ENCODE measurements around the gene PAPSS2. TPM values are rescaled to one million over a fixed set of nuclear protein-coding genes. Genes with fewer than 3 reads are reported as not detected.
A peak's percentile ranks its signal among the peaks of the same experiment; 100 is the strongest.

The PAPSS2 gene
- total and polyA plus RNA-seq, 2 donors (not counting 1 experiment from before 2014, with no cell fraction given): 102 to 286 TPM

- peaks cover 2% of the 10 kb centered on the region for H3K4me1 ChIP-seq (ENCODE audit: control insufficient read depth, extremely low read depth, insufficient read depth, low read length)
- no peak overlapping the region for H3K9ac ChIP-seq (ENCODE audit: insufficient read depth, low read length)
- peaks cover 2% of the 10 kb centered on the region for H3K36me3 ChIP-seq (ENCODE audit: control insufficient read depth, insufficient read depth, low read length)
- no peak overlapping the region for H3K4me3 ChIP-seq (replicated peaks in 1 of 4; ENCODE audit: control extremely low read depth in 1 of 4, insufficient read depth in 1 of 4, low read depth in 3 of 4, low read length in 4 of 4)
- H3K79me2 ChIP-seq (ENCODE audit: control insufficient read depth, insufficient read depth, low read length): peaks cover 25% of the 10 kb centered on the region
- no peaks in the 10 kb centered on the region for H3K27me3 ChIP-seq (ENCODE audit: control insufficient read depth, insufficient read depth, low read length)
- no peaks in the 10 kb centered on the region for H3K9me3 ChIP-seq (ENCODE audit: control insufficient read depth, insufficient read depth, low read depth, low read length)
- H3K27ac ChIP-seq (ENCODE audit: insufficient read depth, low read length): no peak overlapping the region
- H2AFZ ChIP-seq (ENCODE audit: low read length): no peak overlapping the region
- TF ChIP-seq, protein P1, sequence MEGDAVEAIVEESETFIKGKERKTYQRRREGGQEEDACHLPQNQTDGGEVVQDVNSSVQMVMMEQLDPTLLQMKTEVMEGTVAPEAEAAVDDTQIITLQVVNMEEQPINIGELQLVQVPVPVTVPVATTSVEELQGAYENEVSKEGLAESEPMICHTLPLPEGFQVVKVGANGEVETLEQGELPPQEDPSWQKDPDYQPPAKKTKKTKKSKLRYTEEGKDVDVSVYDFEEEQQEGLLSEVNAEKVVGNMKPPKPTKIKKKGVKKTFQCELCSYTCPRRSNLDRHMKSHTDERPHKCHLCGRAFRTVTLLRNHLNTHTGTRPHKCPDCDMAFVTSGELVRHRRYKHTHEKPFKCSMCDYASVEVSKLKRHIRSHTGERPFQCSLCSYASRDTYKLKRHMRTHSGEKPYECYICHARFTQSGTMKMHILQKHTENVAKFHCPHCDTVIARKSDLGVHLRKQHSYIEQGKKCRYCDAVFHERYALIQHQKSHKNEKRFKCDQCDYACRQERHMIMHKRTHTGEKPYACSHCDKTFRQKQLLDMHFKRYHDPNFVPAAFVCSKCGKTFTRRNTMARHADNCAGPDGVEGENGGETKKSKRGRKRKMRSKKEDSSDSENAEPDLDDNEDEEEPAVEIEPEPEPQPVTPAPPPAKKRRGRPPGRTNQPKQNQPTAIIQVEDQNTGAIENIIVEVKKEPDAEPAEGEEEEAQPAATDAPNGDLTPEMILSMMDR (conservative IDR thresholded peaks at IDR 0.05 in 1 of 2, IDR thresholded peaks at IDR 0.05 in 1 of 2; ENCODE audit: low read depth in 1 of 2, low read length in 2 of 2): no peak
- TF ChIP-seq EZH2 (IDR thresholded peaks at IDR 0.05; ENCODE audit: low read length, missing control alignments): no peak
- H4K20me1 ChIP-seq (ENCODE audit: control insufficient read depth, extremely low read depth, insufficient read depth, low read length): peaks cover 2% of the 10 kb centered on the region
- no peak overlapping the region for H3K4me2 ChIP-seq (ENCODE audit: extremely low read depth, insufficient read depth, low read length)
- no peak for DNase-seq (ENCODE audit: low read depth in 2 of 2)
These were observed 37.5 kb downstream of the PAPSS2 start for GRCh38 chr10:87696922-87697745.

GRCh38 chr10:87700031-87700796 lies 40.5 kb downstream of the PAPSS2 start:
- H3K79me2 ChIP-seq (ENCODE audit: control insufficient read depth, insufficient read depth, low read length): peaks cover 21% of the 10 kb centered on the region
- peak overlapping the region; percentile 66 for H3K4me2 ChIP-seq (ENCODE audit: extremely low read depth, insufficient read depth, low read length)

More at GRCh38 chr10:87700031-87700796, 40.5 kb downstream of the PAPSS2 start:
- DNase-seq (ENCODE audit: low read depth in 2 of 2): peak; percentile 70 to 77
- Histone ChIP-seq H3K4me1 (ENCODE audit: control insufficient read depth, extremely low read depth, insufficient read depth, low read length) (peaks cover 4% of the 10 kb centered on the region), H3K27ac (ENCODE audit: insufficient read depth, low read length) (peak overlapping the region; percentile 53), H3K9ac (ENCODE audit: insufficient read depth, low read length) (no peak overlapping the region), H2AFZ (ENCODE audit: low read length) (no peak overlapping the region), H3K36me3 (ENCODE audit: control insufficient read depth, insufficient read depth, low read length) (peaks cover 5% of the 10 kb centered on the region), H4K20me1 (ENCODE audit: control insufficient read depth, extremely low read depth, insufficient read depth, low read length) (no peaks in the 10 kb centered on the region), H3K9me3 (ENCODE audit: control insufficient read depth, insufficient read depth, low read depth, low read length) (no peaks in the 10 kb centered on the region), H3K27me3 (ENCODE audit: control insufficient read depth, insufficient read depth, low read length) (no peaks in the 10 kb centered on the region), H3K4me3 (replicated peaks in 1 of 4; ENCODE audit: control extremely low read depth in 1 of 4, insufficient read depth in 1 of 4, low read depth in 3 of 4, low read length in 4 of 4) (no peak overlapping the region)
- no peak for TF ChIP-seq EZH2 (IDR thresholded peaks at IDR 0.05; ENCODE audit: low read length, missing control alignments)
- TF ChIP-seq, protein P1 (conservative IDR thresholded peaks at IDR 0.05 in 1 of 2, IDR thresholded peaks at IDR 0.05 in 1 of 2; ENCODE audit: low read depth in 1 of 2, low read length in 2 of 2): no peak
